Brain microvascular endothelial cell (primary cell): ENCODE data around the gene POLR2J.

Experiments
- DNase-seq: peaks from one replicate; pipeline ENCODE4 v3.0.0-alpha.2; 2020
- H3K27ac ChIP-seq: fragments of 250-450 bp; sonication (Bioruptor Pico); 2 replicates; pipeline ENCODE4 v1.5.1; 2020; ENCODE audit warnings: mild to moderate bottlenecking, moderate library complexity
- H3K27me3 ChIP-seq: fragments of 250-450 bp; sonication (Bioruptor Pico); replicated peaks from 2 replicates; pipeline ENCODE4 v1.5.1; 2020; ENCODE audit warnings: mild to moderate bottlenecking
- H3K36me3 ChIP-seq: fragments of 250-450 bp; sonication (Bioruptor Pico); replicated peaks from 2 replicates; pipeline ENCODE4 v1.5.1; 2020; ENCODE audit warnings: mild to moderate bottlenecking
- H3K4me3 ChIP-seq: 2 replicates; pipeline ENCODE4 v1.5.1; 2011; ENCODE audit warnings: low read depth, mild to moderate bottlenecking, control low read depth, low read length, moderate library complexity
- CTCF ChIP-seq: IDR thresholded peaks from 2 replicates; pipeline ENCODE4 v1.5.1; 2011; ENCODE audit warnings: low read depth, mild to moderate bottlenecking, moderate library complexity, low read length, control low read depth, inconsistent platforms; ENCODE audit errors: missing control alignments
- in situ Hi-C: cut with HindIII; loops from 2 replicates; pipeline ENCODE4 v1.10.0; 2017; ENCODE audit warnings: low sequenced_read_pairs, low pct_ligation_motif_present

Gene POLR2J

GRCh38 chr7:102446387-102447156 lies 32.1 kb downstream of the POLR2J start:
- in situ Hi-C loops: no loop called here
- no peaks in the 10 kb centered on the region for H3K27me3 ChIP-seq
- no peak overlapping the region for H3K27ac ChIP-seq
- H3K36me3 ChIP-seq: peaks cover 26% of the 10 kb centered on the region
- TF ChIP-seq CTCF: no peak
- H3K4me3 ChIP-seq: no peak overlapping the region
- no peak for DNase-seq

GRCh38 chr7:102445674-102446071 lies 33.0 kb downstream of the POLR2J start:
- in situ Hi-C loops: no loop called here
- Histone ChIP-seq H3K4me3 (no peak overlapping the region), H3K27ac (no peak overlapping the region), H3K27me3 (no peaks in the 10 kb centered on the region), H3K36me3 (peaks cover 26% of the 10 kb centered on the region)
- no peak for DNase-seq
- no peak for TF ChIP-seq CTCF

GRCh38 chr7:102444961-102445673 lies 33.6 kb downstream of the POLR2J start:
- DNase-seq: no peak
- no peak overlapping the region for H3K27ac ChIP-seq
- H3K4me3 ChIP-seq: no peak overlapping the region
- H3K36me3 ChIP-seq: peaks cover 26% of the 10 kb centered on the region
- H3K27me3 ChIP-seq: no peaks in the 10 kb centered on the region
- no peak for TF ChIP-seq CTCF
- in situ Hi-C loops: no loop called here

GRCh38 chr7:102439963-102440795 lies 38.5 kb downstream of the POLR2J start:
- in situ Hi-C loops: no loop called here
- H3K27me3 ChIP-seq: no peaks in the 10 kb centered on the region
- peak; percentile 22 for TF ChIP-seq CTCF
- peak overlapping the region; percentile 38 for H3K27ac ChIP-seq
- peak; percentile 84 for DNase-seq
- H3K36me3 ChIP-seq: peaks cover 23% of the 10 kb centered on the region
- H3K4me3 ChIP-seq: no peak overlapping the region

GRCh38 chr7:102436118-102436517 lies 42.6 kb downstream of the POLR2J start:
- Histone ChIP-seq H3K4me3 (no peak overlapping the region), H3K27ac (no peak overlapping the region), H3K27me3 (no peaks in the 10 kb centered on the region), H3K36me3 (peaks cover 10% of the 10 kb centered on the region)
- in situ Hi-C loops: no loop called here
- TF ChIP-seq CTCF: no peak
- DNase-seq: no peak
